BLaER1 (cell line): Measurements from ENCODE around the gene GRIN2A.

Source experiments
- H3K27ac ChIP-seq: shearing (Covaris generic); formaldehyde crosslinking; 2 replicates; pipeline ENCODE4 v1.8.1; 2022
- H3K27me3 ChIP-seq: shearing (Covaris generic); formaldehyde crosslinking; 2 replicates; pipeline ENCODE4 v1.8.1; 2022
- H3K36me3 ChIP-seq: shearing (Covaris generic); formaldehyde crosslinking; 2 replicates; pipeline ENCODE4 v1.8.1; 2022
- H3K4me1 ChIP-seq: shearing (Covaris generic); formaldehyde crosslinking; 2 replicates; pipeline ENCODE4 v1.8.1; 2022
- H3K4me2 ChIP-seq: shearing (Covaris generic); formaldehyde crosslinking; 2 replicates; pipeline ENCODE4 v1.8.1; 2022
- H3K4me3 ChIP-seq: shearing (Covaris generic); formaldehyde crosslinking; 2 replicates; pipeline ENCODE4 v1.8.1; 2022
- H3K9ac ChIP-seq: shearing (Covaris generic); formaldehyde crosslinking; 2 replicates; pipeline ENCODE4 v1.8.1; 2022
- H3K9me3 ChIP-seq: shearing (Covaris generic); formaldehyde crosslinking; 2 replicates; pipeline ENCODE4 v1.8.1; 2022
- H4K20me1 ChIP-seq: shearing (Covaris generic); formaldehyde crosslinking; 2 replicates; pipeline ENCODE4 v1.8.1; 2022
- Cebpa-rat ChIP-seq: shearing (Covaris generic); IDR thresholded peaks from 2 replicates; pipeline ENCODE4 v1.8.1; 2022

GRIN2A gene

DNA sequence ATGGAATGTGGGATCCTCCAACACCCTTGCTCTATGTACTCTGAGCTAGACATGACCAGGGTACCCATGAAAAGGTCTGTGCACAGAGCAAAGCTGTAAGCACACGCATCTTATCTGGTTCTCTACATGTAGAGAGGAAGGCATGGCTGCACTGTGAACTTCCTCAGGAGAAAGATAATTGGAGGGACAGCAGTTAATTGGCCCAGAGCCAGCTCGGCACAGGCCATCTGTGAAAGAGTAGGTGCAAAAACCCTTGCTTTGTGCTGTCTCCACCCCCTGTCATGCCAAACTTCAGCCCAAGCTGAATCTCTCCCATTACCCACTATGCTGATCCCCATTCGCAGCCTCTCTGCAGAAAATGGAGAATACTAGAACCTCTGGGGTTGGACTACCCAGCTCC is 241.0 kb downstream of the GRIN2A start:
- H3K4me3 ChIP-seq, result no peak overlapping the region
- H3K27ac ChIP-seq, result no peak overlapping the region
- no peaks in the 10 kb centered on the region for H4K20me1 ChIP-seq
- H3K36me3 ChIP-seq, result no peaks in the 10 kb centered on the region
- H3K4me1 ChIP-seq, result no peaks in the 10 kb centered on the region
- TF ChIP-seq Cebpa-rat, result no peak
- H3K27me3 ChIP-seq, result no peaks in the 10 kb centered on the region
- no peak overlapping the region for H3K4me2 ChIP-seq
- no peaks in the 10 kb centered on the region for H3K9me3 ChIP-seq
- H3K9ac ChIP-seq, result no peak overlapping the region

DNA sequence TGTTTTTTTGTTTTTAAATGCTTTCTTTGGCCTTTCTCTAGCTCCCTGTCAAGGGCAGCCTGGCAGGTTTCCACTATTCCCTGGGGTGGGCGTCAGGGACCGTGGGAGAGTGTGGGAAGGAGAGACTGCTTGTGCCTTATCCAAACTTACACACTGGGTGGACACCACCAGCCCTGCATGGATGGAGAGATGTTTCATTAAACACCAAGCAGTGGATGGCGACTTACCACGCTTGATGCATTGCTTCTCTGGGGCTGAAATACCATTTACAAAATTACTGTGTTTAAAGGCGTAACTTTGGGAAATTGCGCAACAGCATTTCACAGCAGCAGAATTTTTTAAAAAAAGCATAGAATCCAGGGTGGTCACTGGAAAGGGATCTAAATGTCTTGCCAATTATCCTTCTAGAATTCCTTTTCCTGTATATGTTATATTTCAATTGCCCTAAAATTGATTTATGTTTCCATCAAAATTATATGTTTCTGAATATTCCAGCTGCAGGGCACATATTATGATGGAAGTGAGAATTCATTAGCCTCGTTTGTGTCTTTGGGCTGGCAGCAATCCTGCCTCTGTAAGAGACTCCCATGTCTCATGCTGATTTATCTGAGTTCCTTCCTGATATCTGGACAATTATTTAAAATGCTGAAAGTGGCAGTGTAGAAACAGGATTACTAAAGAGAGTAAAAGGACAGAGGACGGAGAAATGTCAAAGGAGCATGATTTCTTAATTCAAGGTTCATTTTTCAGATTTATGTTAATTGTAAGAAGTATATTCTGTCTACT is 247.3 kb downstream of the GRIN2A start:
- H3K36me3 ChIP-seq, result no peaks in the 10 kb centered on the region
- H3K27ac ChIP-seq, result no peak overlapping the region
- TF ChIP-seq Cebpa-rat, result peak; percentile 88; the same call in 1 of the 2 replicates
- no peaks in the 10 kb centered on the region for H3K27me3 ChIP-seq
- H3K9me3 ChIP-seq, result no peaks in the 10 kb centered on the region
- H4K20me1 ChIP-seq, result no peaks in the 10 kb centered on the region
- H3K4me2 ChIP-seq, result no peak overlapping the region
- H3K4me3 ChIP-seq, result no peak overlapping the region
- no peaks in the 10 kb centered on the region for H3K4me1 ChIP-seq
- no peak overlapping the region for H3K9ac ChIP-seq

DNA sequence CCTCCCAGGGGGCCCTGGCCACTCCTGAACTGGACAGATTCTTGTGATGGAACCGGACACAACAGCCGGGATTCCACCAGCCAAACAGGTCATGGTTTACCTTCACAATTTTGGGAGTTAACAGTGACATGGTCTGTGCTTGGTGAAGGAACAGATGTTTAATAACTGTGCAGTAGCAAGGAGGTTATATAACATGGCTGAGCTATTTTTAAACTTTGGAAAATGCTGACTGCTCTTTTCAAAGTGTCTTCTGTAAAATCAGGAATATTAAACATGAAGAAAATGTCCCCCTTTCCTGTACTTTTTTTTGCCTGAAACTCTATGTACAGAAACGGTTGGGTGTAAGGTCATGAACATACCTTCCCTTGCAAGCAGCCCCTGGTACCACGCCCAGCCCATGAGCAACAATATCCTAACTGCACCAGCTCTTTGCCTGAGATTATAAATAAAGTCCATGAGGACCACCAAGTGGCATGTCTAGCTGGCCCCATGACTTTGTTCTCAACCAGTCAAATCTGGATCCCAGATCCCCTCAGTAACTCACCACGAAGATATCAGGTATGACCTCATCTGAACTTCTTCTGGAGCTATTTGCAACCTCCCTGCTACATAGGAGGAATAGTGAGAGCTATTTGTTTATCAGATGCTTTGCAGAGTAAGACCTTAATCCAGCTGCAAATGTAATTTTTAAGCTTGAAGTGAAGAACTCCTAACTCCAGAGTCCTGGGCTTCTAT is 249.1 kb downstream of the GRIN2A start:
- no peak overlapping the region for H3K4me2 ChIP-seq

GRCh38 chr16:9932000-9932399 is 250.2 kb downstream of the GRIN2A start:
- TF ChIP-seq Cebpa-rat, result no peak
- no peak overlapping the region for H3K27ac ChIP-seq
- no peaks in the 10 kb centered on the region for H3K9me3 ChIP-seq
- no peak overlapping the region for H3K4me2 ChIP-seq
- no peaks in the 10 kb centered on the region for H4K20me1 ChIP-seq
- H3K36me3 ChIP-seq, result no peaks in the 10 kb centered on the region
- H3K4me1 ChIP-seq, result no peaks in the 10 kb centered on the region
- H3K4me3 ChIP-seq, result no peak overlapping the region
- no peaks in the 10 kb centered on the region for H3K27me3 ChIP-seq
- no peak overlapping the region for H3K9ac ChIP-seq

More for the DNA sequence above, 249.1 kb downstream of the GRIN2A start:
- TF ChIP-seq Cebpa-rat, result no peak
- H3K9me3 ChIP-seq, result no peaks in the 10 kb centered on the region
- no peak overlapping the region for H3K4me3 ChIP-seq
- no peaks in the 10 kb centered on the region for H4K20me1 ChIP-seq
- no peaks in the 10 kb centered on the region for H3K4me1 ChIP-seq
- no peak overlapping the region for H3K9ac ChIP-seq
- H3K27me3 ChIP-seq, result no peaks in the 10 kb centered on the region
- no peaks in the 10 kb centered on the region for H3K36me3 ChIP-seq
- H3K27ac ChIP-seq, result no peak overlapping the region

DNA sequence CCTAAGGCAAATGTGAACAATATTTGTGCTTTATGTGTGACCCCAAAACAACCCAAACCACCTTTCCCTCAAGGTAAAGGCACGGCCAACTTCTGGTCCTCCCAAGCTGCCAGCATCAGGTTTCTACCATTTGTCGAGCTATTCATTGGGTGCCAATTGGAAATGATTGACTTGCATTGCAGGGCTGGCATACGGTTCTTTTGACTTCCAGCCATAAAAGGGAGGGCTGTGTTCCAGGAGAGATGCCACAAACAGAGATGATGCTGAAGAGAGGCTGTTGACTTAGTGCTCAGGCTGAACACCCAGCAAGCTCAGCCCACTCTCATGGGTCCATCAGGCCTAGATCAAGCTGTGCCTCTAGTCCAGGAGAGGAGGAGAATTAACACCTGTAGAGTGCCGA is 252.4 kb downstream of the GRIN2A start:
- TF ChIP-seq Cebpa-rat, result no peak
- H3K9me3 ChIP-seq, result no peaks in the 10 kb centered on the region
- H3K27me3 ChIP-seq, result no peaks in the 10 kb centered on the region
- H4K20me1 ChIP-seq, result no peaks in the 10 kb centered on the region
- no peaks in the 10 kb centered on the region for H3K36me3 ChIP-seq
- no peak overlapping the region for H3K27ac ChIP-seq
- no peak overlapping the region for H3K9ac ChIP-seq
- no peak overlapping the region for H3K4me3 ChIP-seq
- H3K4me2 ChIP-seq, result no peak overlapping the region
- H3K4me1 ChIP-seq, result no peaks in the 10 kb centered on the region

DNA sequence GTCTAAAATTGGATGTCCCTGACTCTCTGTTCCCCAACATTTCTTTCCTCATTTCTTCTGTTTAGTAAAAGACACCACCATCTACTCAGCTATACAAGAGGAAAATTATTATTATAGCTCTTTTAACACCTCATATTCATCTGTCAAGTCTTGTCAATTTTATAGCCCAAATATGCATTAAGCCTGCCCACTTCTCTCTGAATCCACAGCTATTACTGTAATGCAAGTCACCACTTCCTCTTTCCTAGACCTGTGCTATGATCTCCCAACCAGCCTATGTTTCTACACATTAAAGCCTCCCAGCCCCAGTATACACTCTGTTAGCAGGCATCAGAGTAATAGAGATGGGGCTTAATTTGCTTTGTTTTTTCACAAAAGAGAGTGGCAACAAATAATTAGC is 252.9 kb downstream of the GRIN2A start:
- Histone ChIP-seq H3K36me3 (no peaks in the 10 kb centered on the region), H3K9me3 (no peaks in the 10 kb centered on the region), H4K20me1 (no peaks in the 10 kb centered on the region), H3K4me3 (no peak overlapping the region), H3K4me2 (no peak overlapping the region), H3K9ac (no peak overlapping the region), H3K4me1 (no peaks in the 10 kb centered on the region), H3K27me3 (no peaks in the 10 kb centered on the region), H3K27ac (no peak overlapping the region)
- TF ChIP-seq Cebpa-rat, result no peak

- Histone ChIP-seq H3K36me3 (no peaks in the 10 kb centered on the region), H3K9me3 (no peaks in the 10 kb centered on the region), H3K4me2 (no peak overlapping the region), H4K20me1 (no peaks in the 10 kb centered on the region), H3K4me3 (no peak overlapping the region), H3K9ac (no peak overlapping the region), H3K4me1 (no peaks in the 10 kb centered on the region), H3K27ac (no peak overlapping the region), H3K27me3 (no peaks in the 10 kb centered on the region)
- no peak for TF ChIP-seq Cebpa-rat
Observed at GRCh38 chr16:9922441-9922840, 259.8 kb downstream of the GRIN2A start.

DNA sequence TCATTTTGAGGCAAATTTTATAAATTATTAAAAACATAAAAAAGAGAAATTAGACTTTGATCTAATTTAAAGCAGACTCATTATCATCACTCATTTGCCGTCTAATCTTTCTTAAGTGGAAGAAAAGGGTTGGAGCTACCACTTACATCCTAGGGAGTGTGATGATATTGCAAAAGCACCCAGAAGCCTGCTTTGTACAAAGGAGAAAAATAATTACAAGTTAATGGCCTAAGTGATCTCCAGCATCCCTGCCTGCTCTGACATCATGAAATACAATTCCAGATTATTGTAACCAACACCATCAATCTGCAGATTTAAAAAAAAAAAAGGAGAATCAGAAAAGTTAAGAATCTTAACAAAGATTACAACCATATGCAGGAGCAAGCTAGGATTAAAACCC is 260.2 kb downstream of the GRIN2A start:
- Histone ChIP-seq H3K4me1 (no peaks in the 10 kb centered on the region), H3K4me3 (no peak overlapping the region), H3K27ac (no peak overlapping the region), H4K20me1 (no peaks in the 10 kb centered on the region), H3K27me3 (no peaks in the 10 kb centered on the region), H3K9ac (no peak overlapping the region), H3K9me3 (no peaks in the 10 kb centered on the region), H3K36me3 (no peaks in the 10 kb centered on the region), H3K4me2 (no peak overlapping the region)
- TF ChIP-seq Cebpa-rat, result no peak

GRCh38 chr16:9919460-9919859 is 262.8 kb downstream of the GRIN2A start:
- Histone ChIP-seq H3K9me3 (no peaks in the 10 kb centered on the region), H3K9ac (no peak overlapping the region), H3K4me3 (no peak overlapping the region), H4K20me1 (no peaks in the 10 kb centered on the region), H3K27me3 (no peaks in the 10 kb centered on the region), H3K27ac (no peak overlapping the region), H3K4me1 (no peaks in the 10 kb centered on the region), H3K4me2 (no peak overlapping the region), H3K36me3 (no peaks in the 10 kb centered on the region)
- TF ChIP-seq Cebpa-rat, result no peak

DNA sequence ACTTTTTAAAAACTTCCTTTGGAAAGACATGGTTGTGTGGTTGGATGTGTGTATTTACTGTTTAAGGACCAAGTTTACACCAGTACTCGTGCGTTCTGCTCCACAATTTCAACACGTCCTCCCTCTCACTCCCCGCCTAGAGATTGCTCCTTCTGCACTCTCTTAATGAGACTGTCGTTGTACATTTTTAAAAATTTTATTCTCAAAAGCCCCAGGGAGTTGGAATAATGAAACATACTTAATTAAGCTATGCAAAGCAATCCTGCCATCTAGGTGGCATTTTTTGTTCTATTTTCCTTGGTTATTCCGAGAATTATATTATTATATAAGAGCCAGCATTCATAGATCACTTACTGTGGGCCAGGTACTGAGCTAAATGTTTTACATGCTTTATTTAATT is 264.5 kb downstream of the GRIN2A start:
- Histone ChIP-seq H3K4me1 (no peaks in the 10 kb centered on the region), H3K27ac (no peak overlapping the region), H3K4me3 (no peak overlapping the region), H3K4me2 (no peak overlapping the region), H3K36me3 (no peaks in the 10 kb centered on the region), H4K20me1 (no peaks in the 10 kb centered on the region), H3K9me3 (no peaks in the 10 kb centered on the region), H3K27me3 (no peaks in the 10 kb centered on the region), H3K9ac (no peak overlapping the region)
- no peak for TF ChIP-seq Cebpa-rat
